RWPE1 (cell line): ENCODE measurements around the gene MYF5.
"Not testable (repeated sequence)": the region's sequence is repeated elsewhere in the genome, so short reads cannot be mapped to it uniquely, and the experiment has no call there.

Experiments
- CTCF ChIA-PET: fragments of 350-600 bp; sonication (Branson Sonifier 250); formaldehyde crosslinking; extraction: SDS; loops from one replicate; lab custom pipeline; 2021; lab: Yijun Ruan, JAX
- POLR2A ChIA-PET: fragments of 400-600 bp; formaldehyde crosslinking; extraction: SDS; loops from one replicate; lab custom pipeline; 2020; ENCODE audit warnings: antibody characterized with exemption; ENCODE audit not compliant: low non-redundant PET; lab: Yijun Ruan, JAX
- DNase-seq: peaks from one replicate; pipeline ENCODE4 v3.0.0; 2012; ENCODE audit warnings: low spot score
- H3K27ac ChIP-seq: fragments of 450-650 bp; 2 replicates; pipeline ENCODE4 v1.5.1; 2017
- CTCF ChIP-seq: fragments of 450-650 bp; conservative IDR thresholded peaks from 2 replicates; pipeline ENCODE4 v1.5.1; 2017; ENCODE audit warnings: low read depth, mild to moderate bottlenecking

MYF5 gene

GRCh38 chr12:80716696-80717469 lies at the start of gene MYF5:
Gene MYF5 (plus strand): TSS chr12:80716912. CDS start chr12:80717064, 152 bp downstream.
- no peak within 1 kb of the TSS for H3K27ac ChIP-seq
- no peak for DNase-seq
- no peak for TF ChIP-seq CTCF
- CTCF ChIA-PET, result no interaction called here
- POLR2A ChIA-PET, result no interaction called here

- TF ChIP-seq CTCF, result no peak
- no peak overlapping the region for H3K27ac ChIP-seq
- CTCF ChIA-PET, result interaction anchor here (0.6 kb wide), 1 partner anchor 132 kb away, joined by 3 read pairs; no protein-coding TSS in a partner anchor
- no peak for DNase-seq
- POLR2A ChIA-PET, result no interaction called here
Observed at GRCh38 chr12:80670214-80670613, 46.5 kb upstream of the MYF5 start.

- CTCF ChIA-PET, DNase-seq, H3K27ac ChIP-seq, POLR2A ChIA-PET: not testable (repeated sequence)
Observed at GRCh38 chr12:80676042-80676636, 40.6 kb upstream of the MYF5 start.

GRCh38 chr12:80676856-80677255 lies 39.9 kb upstream of the MYF5 start:
- ChIA-PET CTCF (no interaction called here), POLR2A (no interaction called here)
- TF ChIP-seq CTCF, result no peak
- DNase-seq, result no peak
- no peak overlapping the region for H3K27ac ChIP-seq

- no peak overlapping the region for H3K27ac ChIP-seq
- POLR2A ChIA-PET, result no interaction called here
- TF ChIP-seq CTCF, result no peak
- DNase-seq, result no peak
- CTCF ChIA-PET, result no interaction called here
Observed at GRCh38 chr12:80677994-80678393, 38.7 kb upstream of the MYF5 start.

- ChIA-PET POLR2A (no interaction called here), CTCF (no interaction called here)
Observed at GRCh38 chr12:80679346-80680131, 37.2 kb upstream of the MYF5 start.

More at GRCh38 chr12:80679346-80680131, 37.2 kb upstream of the MYF5 start:
- TF ChIP-seq CTCF, result no peak
- DNase-seq, result no peak
- H3K27ac ChIP-seq, result no peak overlapping the region
